Natural killer cell treated with Interleukin-12 subunit alpha and Interleukin-12 subunit beta and Interleukin-15 and Interleukin-18, amount 100 ng/mL, for 72 hours (primary cell): ENCODE results near the gene SEMA6A. TPM values are rescaled to one million over a fixed set of nuclear protein-coding genes. Genes with fewer than 3 reads are reported as not detected.
"Not testable (repeated sequence)": the region's sequence is repeated elsewhere in the genome, so short reads cannot be mapped to it uniquely, and the experiment has no call there.

Source experiments
- ATAC-seq, 2 donors: fragments of 150-1000 bp; cut with Tn5 transposase in 1 of 2; sonication (Bioruptor Pico), chemical (Tn5 transposase) in 1 of 2; 2 replicates each; pipeline ENCODE4 v1.10.0; 2021
- DNase-seq: peaks from one replicate; pipeline ENCODE4 v3.0.0; 2022; ENCODE audit warnings: low spot score
- H3K27ac Mint-ChIP-seq, 2 donors: 1 replicate in 1 of 2; 2 replicates in 1 of 2; pipeline ENCODE4 v1.8.0; 2022; ENCODE audit warnings: mixed read lengths in 2 of 2, mild to moderate bottlenecking in 1 of 2, moderate library complexity in 1 of 2
- H3K27me3 Mint-ChIP-seq, 2 donors: 1 replicate in 1 of 2; 2 replicates in 1 of 2; pipeline ENCODE4 v1.8.0; 2022; ENCODE audit warnings: mixed read lengths in 2 of 2
- H3K36me3 Mint-ChIP-seq: one replicate; pipeline ENCODE4 v1.8.0; 2022; ENCODE audit warnings: mixed read lengths
- H3K4me1 Mint-ChIP-seq, 2 donors: 1 replicate in 1 of 2; 2 replicates in 1 of 2; pipeline ENCODE4 v1.8.0; 2022; ENCODE audit warnings: low read depth in 2 of 2, mixed read lengths in 2 of 2, mild to moderate bottlenecking in 1 of 2
- H3K4me3 Mint-ChIP-seq: one replicate; pipeline ENCODE4 v1.8.0; 2022; ENCODE audit warnings: mixed read lengths
- H3K9me3 Mint-ChIP-seq: 2 replicates; pipeline ENCODE4 v1.8.0; 2022; ENCODE audit warnings: mixed read lengths
- total RNA-seq, 2 donors: library from RNA; stranded (reverse); gene quantifications; one replicate each; pipeline ENCODE4 v1.2.3, GENCODE V29; 2022

SEMA6A gene
- total RNA-seq, 2 donors from 2014 or later: not detected

DNA sequence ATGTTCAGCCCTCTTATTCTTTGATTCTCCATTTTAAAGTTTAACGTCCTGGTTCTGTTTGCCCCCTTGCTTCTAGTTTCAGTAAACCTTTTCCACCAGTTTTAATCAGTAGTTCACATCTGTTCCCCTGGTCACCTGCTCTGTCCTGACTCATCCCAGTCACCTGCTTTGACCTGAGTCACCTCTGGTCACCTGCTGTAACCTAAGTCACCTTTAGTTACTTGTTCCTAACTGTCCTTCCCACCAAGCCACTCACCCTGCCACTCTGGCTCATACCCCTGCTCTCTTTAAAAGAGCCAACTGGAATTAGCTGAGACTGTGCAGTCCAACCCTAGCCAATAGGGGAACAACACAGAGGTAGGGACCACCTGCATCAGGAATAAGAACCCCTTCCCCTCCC lies 43.0 kb downstream of the SEMA6A start:
- Mint-ChIP-seq H3K9me3 (no peaks in the 10 kb centered on the region), H3K27me3 (no peaks in the 10 kb centered on the region), H3K27ac (no peak overlapping the region), H3K4me1 (no peaks in the 10 kb centered on the region), H3K36me3 (no peaks in the 10 kb centered on the region), H3K4me3 (no peak overlapping the region)
- DNase-seq (no peak), ATAC-seq (no peak)

DNA sequence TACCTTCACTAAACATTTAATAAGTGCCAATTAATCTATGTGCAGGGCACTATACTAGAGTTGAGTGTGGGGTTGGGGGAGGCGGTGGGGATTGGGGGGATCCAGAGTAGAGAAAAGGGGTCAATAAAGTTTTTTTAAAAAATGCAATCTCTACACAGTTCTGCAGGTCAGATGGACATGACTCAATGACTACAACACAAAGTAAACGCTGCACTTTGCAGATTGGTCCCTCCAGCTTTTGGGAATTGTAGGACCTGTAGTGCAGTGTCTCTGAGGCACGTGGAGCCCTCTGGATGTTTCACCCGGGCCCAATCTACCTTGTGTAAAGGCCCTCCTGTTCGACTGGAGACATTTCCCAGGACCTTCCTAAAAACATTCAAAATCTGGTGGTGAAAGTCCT lies 43.5 kb downstream of the SEMA6A start:
- no peak overlapping the region for H3K4me3 Mint-ChIP-seq
- H3K27me3 Mint-ChIP-seq: no peaks in the 10 kb centered on the region
- H3K36me3 Mint-ChIP-seq: no peaks in the 10 kb centered on the region
- ATAC-seq: no peak
- H3K4me1 Mint-ChIP-seq: no peaks in the 10 kb centered on the region
- no peaks in the 10 kb centered on the region for H3K9me3 Mint-ChIP-seq
- no peak for DNase-seq
- H3K27ac Mint-ChIP-seq: no peak overlapping the region

GRCh38 chr5:116530276-116530675 lies 44.3 kb downstream of the SEMA6A start:
- Mint-ChIP-seq H3K9me3 (no peaks in the 10 kb centered on the region), H3K27me3 (no peaks in the 10 kb centered on the region), H3K36me3 (no peaks in the 10 kb centered on the region), H3K4me1 (no peaks in the 10 kb centered on the region), H3K27ac (no peak overlapping the region), H3K4me3 (no peak overlapping the region)
- DNase-seq: no peak
- no peak for ATAC-seq

GRCh38 chr5:116529615-116530014 lies 45.0 kb downstream of the SEMA6A start:
- H3K36me3 Mint-ChIP-seq: no peaks in the 10 kb centered on the region
- no peaks in the 10 kb centered on the region for H3K4me1 Mint-ChIP-seq
- H3K4me3 Mint-ChIP-seq: no peak overlapping the region
- no peaks in the 10 kb centered on the region for H3K9me3 Mint-ChIP-seq
- no peak overlapping the region for H3K27ac Mint-ChIP-seq
- no peak for ATAC-seq
- DNase-seq: no peak
- H3K27me3 Mint-ChIP-seq: no peaks in the 10 kb centered on the region

DNA sequence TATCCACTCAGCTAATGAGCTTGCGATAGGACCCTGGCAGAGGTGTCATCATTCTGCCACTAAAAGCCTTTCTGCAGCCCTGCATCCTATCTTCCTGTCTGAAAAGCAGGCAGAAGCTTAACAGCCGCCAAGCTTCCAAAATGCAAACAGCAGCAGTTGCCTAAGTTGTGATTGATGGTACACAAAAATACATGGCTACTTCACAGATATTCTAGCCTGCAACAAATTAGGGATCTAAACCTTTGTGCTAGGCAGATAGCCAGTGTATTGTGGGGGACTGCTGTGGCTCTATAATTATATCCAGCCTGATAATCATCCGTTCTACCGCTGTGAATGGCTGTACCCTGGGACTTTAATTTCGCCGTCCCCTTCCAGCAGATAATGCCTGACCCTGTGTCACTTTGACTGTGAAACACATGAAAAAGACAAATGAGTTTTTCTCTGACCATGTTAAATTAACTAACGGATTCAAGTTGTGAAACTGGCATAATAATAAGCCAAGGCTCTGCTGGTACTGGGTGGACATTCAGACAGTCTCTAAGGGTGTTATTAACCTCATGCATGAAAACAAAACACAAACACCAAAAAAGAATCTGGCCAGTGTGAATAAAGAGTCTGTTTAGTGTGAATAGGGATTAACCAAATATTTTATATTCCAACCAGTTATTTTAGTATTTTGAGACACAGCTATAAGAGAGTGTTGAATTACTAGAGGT lies 45.9 kb downstream of the SEMA6A start:
- no peaks in the 10 kb centered on the region for H3K27me3 Mint-ChIP-seq
- ATAC-seq (no peak), DNase-seq (no peak)
- no peak overlapping the region for H3K27ac Mint-ChIP-seq
- H3K4me3 Mint-ChIP-seq: no peak overlapping the region
- no peaks in the 10 kb centered on the region for H3K9me3 Mint-ChIP-seq
- H3K36me3 Mint-ChIP-seq: no peaks in the 10 kb centered on the region
- H3K4me1 Mint-ChIP-seq: no peaks in the 10 kb centered on the region

DNA sequence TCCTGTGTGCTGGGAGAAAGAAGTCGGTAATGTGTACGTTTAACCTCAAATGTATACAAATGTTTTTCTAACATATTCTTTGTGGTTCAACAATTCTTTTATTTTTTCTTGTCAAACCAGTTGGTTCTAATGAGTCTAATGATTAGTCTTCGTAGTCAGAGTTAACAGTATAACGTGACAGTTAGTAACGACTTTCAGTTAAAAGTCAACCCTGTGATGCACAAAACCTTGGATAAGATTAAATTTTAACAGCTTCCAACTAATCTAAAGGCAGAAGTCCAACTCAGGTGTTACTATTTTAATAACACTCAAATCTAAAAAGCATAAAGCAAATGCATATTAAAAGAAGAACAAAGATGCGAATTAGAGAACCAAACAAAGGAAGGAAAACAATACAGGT lies 47.0 kb downstream of the SEMA6A start:
- Mint-ChIP-seq H3K9me3 (no peaks in the 10 kb centered on the region), H3K27me3 (no peaks in the 10 kb centered on the region), H3K36me3 (no peaks in the 10 kb centered on the region), H3K4me1 (no peaks in the 10 kb centered on the region), H3K27ac (no peak overlapping the region), H3K4me3 (no peak overlapping the region)
- no peak for DNase-seq
- ATAC-seq: no peak

GRCh38 chr5:116525674-116526073 lies 48.9 kb downstream of the SEMA6A start:
- no peak for ATAC-seq
- no peak overlapping the region for H3K4me3 Mint-ChIP-seq

DNA sequence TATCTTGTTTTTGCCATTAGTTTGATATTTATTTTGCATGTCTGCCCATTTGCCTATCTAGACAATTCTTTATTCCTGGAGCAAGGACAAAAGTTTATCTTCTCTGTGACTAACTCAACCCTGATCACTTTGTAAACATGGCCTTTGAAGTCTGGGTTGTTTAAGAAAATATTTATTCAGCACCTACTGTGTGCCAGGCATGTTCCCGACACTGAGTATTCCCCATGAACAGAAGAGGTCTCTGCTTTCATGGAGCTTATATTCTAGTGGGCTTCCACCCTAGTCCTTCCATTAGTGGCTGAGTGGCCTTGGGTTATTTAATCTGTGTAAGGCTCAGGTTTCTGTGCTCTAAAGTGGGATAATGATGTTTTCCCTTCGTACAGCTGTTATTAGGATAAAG lies 49.7 kb downstream of the SEMA6A start:
- no peaks in the 10 kb centered on the region for H3K4me1 Mint-ChIP-seq
- ATAC-seq: no peak
- H3K27ac Mint-ChIP-seq: no peak overlapping the region
- no peak for DNase-seq
- H3K36me3 Mint-ChIP-seq: no peaks in the 10 kb centered on the region
- no peak overlapping the region for H3K4me3 Mint-ChIP-seq
- peaks cover 4% of the 10 kb centered on the region for H3K9me3 Mint-ChIP-seq
- H3K27me3 Mint-ChIP-seq: no peaks in the 10 kb centered on the region

More at GRCh38 chr5:116525674-116526073, 48.9 kb downstream of the SEMA6A start:
- Mint-ChIP-seq H3K36me3 (no peaks in the 10 kb centered on the region), H3K4me1 (no peaks in the 10 kb centered on the region), H3K27me3 (no peaks in the 10 kb centered on the region), H3K27ac (no peak overlapping the region), H3K9me3 (no peaks in the 10 kb centered on the region)
- DNase-seq: no peak

DNA sequence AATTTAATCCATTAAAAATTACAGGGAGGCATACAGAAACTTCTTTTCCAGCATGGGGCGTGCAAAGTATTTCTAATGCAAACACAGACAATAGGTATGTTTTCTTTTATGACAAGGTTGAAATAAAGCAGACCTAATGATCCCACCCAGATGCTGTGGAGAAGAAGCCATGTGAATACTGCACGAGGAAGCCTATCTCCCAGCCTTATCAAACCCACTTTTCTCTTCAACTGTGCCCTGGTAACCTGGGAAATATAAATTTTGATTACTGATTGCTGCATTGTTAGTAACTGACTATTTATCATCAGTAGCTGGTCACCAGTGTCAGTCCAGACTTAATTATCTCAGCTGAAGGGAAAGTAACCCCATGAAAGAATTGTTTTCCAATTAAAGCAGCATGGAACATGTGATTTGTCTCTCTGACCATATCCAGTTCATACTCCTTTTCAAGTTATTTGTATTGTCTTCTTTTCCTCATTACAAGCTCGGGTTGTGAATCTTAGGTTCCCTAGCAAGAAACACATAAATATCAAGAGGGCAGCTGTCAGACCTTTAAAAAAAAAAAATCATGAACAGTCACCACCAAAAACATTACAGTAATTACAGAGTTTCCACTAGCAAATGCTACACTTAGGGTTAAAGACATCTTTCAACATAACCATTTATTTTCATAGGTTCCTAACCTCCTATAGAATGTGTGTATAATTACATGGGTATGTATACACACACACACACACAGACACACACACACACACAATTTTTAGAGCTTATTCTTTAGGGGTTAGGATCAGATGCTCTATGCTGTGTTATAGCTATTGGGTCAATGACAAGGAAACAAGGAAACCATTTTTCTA lies 50.3 kb downstream of the SEMA6A start:
- no peak for DNase-seq
- Mint-ChIP-seq H3K27me3 (no peaks in the 10 kb centered on the region), H3K9me3 (peaks cover 9% of the 10 kb centered on the region), H3K27ac (no peak overlapping the region), H3K4me1 (no peaks in the 10 kb centered on the region), H3K36me3 (no peaks in the 10 kb centered on the region), H3K4me3 (no peak overlapping the region)
- ATAC-seq: no peak

DNA sequence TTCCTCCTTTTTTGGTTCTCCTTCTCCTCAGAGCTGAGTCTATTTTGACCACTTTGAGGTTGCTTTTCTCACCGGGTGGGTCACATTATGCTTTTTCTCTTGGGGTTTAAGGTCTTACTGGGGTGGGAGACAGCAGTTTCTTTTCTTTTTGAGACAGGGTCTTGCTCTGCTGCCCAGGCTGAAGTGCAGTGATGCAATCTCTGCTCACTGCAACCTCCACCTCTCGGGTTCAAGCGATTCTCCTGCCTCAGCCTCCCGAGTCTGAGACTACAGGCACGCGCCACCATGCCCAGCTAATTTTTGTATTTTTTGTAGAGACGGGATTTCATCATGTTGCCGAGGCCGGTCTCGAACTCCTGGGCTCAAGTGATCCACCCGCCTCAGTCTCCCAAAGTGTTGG lies 51.4 kb downstream of the SEMA6A start:
- H3K27ac Mint-ChIP-seq, H3K9me3 Mint-ChIP-seq, H3K4me1 Mint-ChIP-seq, DNase-seq, H3K27me3 Mint-ChIP-seq, ATAC-seq, H3K36me3 Mint-ChIP-seq, H3K4me3 Mint-ChIP-seq: not testable (repeated sequence)

DNA sequence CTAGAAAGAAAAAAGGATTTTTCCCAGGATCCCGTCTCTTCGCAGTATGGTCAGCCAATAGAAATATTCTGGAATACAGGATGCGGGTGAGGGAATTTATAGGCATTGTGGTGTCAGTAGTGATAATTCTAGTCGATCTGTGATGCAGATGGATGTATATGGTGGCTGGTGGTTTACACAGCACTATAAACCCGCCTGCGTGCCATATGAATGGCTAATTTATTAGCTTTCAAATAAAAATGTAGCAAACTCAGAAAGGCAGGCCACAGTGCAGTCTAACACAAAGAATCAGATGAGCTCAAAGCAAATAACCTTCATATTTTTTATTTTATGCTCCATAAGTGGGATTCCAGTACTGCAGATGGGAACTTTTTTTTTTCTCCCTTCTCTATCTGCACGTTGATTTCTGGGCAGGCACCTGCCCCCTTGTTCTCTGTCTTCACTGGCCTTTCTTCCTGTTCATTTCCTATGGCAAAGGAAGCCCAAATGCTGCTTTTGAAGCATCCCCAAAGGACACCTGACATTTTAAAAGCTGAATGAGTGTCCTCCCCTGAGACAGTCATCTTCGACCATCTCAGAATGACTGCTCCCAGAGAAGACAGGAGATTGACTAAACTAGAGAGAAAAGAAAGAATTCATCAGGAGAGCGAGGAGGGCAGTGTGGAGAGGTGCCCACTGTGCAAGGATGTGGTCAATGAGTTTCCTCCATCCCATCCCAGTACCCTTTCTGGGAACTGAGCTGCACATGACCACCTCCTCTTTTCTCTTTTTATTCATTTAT lies 52.1 kb downstream of the SEMA6A start:
- ATAC-seq (no peak), DNase-seq (no peak)
- Mint-ChIP-seq H3K4me3 (no peak overlapping the region), H3K27me3 (no peaks in the 10 kb centered on the region), H3K27ac (no peak overlapping the region), H3K9me3 (peaks cover 9% of the 10 kb centered on the region), H3K4me1 (no peaks in the 10 kb centered on the region), H3K36me3 (no peaks in the 10 kb centered on the region)

DNA sequence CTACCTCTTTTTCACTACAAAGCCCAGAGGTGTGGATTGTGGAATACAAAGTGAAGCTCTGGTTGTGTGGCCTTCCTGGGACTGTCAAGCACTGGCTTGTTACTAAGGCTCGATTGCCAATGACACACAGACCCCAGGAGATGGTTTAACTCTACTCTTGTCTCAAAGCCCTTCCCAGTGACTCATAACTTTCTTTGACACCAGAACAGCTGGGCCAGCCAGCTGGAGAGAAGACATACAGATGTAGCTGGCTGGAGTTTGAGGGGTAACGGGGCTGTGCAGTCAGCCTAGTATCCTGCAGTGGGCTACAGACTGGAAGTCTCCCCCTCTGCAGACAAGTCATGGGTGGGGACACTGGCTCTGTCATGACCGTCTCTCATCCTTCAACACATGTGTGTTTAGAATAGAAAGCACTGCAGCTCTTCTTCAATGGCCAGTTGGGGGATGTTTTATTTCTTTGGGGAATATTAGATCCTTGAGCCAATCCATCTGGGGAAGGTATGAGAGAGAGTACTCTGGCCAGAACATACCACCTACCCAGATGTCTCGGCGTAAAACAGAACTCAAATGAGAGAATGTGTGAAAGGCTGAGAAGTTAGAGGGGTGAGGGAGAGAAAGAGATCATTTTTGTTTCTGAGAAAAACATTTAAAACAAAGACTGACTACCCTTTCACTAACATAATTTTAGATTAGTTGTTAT lies 53.3 kb downstream of the SEMA6A start:
- DNase-seq (no peak), ATAC-seq (no peak)
- peaks cover 9% of the 10 kb centered on the region for H3K9me3 Mint-ChIP-seq
- H3K36me3 Mint-ChIP-seq: no peaks in the 10 kb centered on the region
- H3K4me3 Mint-ChIP-seq: no peak overlapping the region
- H3K27ac Mint-ChIP-seq: no peak overlapping the region
- no peaks in the 10 kb centered on the region for H3K4me1 Mint-ChIP-seq
- H3K27me3 Mint-ChIP-seq: no peaks in the 10 kb centered on the region

GRCh38 chr5:116520771-116521170 lies 53.9 kb downstream of the SEMA6A start:
- no peaks in the 10 kb centered on the region for H3K27me3 Mint-ChIP-seq
- H3K36me3 Mint-ChIP-seq: no peaks in the 10 kb centered on the region
- H3K4me1 Mint-ChIP-seq: no peaks in the 10 kb centered on the region
- peaks cover 9% of the 10 kb centered on the region for H3K9me3 Mint-ChIP-seq
- no peak for DNase-seq
- H3K4me3 Mint-ChIP-seq: no peak overlapping the region
- no peak for ATAC-seq
- H3K27ac Mint-ChIP-seq: no peak overlapping the region
